ENCODE results near the gene LRP8. TPM values are rescaled to one million over a fixed set of nuclear protein-coding genes. Genes with fewer than 3 reads are reported as not detected.

LRP8 gene
- total RNA-seq, 1 experiment from 2014 or later = 54.4 TPM

DNA sequence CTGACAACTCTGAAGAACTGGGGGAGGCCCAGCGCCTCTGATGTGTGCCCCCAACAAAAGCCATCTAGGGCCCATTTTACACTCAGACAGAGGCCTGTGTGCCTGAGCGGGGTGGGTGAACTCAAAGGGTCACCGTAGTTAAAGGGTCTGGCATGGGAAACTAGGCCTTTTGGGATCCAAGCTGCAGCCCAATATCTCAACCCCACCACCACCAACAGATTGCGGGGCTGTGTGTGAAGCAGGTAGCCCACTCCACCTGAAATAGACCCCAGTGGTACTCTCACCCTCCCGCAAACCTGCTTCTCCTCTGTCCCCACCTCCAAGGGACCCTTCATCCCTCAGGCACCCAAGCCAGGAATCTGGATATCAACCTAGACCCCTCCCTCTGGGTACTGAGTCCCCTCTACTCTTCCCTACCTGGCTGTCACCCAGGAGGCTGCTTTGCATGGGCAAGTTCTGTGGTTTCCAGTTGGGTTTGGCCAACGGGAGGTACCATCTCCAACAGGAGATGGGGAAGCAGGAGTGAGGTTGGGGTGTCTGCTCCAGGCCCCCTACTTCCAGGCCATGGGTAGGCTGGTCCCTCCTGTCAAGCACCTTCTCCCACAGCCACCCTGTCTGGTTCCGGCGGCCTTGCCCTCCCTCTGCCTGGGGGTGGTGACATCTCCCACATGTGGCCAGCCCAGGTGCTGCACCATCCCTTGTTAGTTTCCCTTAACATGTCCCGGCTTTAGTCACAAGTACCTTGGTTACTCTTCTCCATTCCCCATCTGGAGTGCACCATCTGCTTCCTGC is 35.2 kb upstream of the LRP8 start:
- no peak for ATAC-seq
- POLR2A ChIA-PET (ENCODE audit: unreplicated experiment) = no interaction called here
- Histone ChIP-seq H2AFZ (ENCODE audit: low read length) (no peak overlapping the region), H3K4me3 (ENCODE audit: low read length) (no peak overlapping the region), H3F3A (ENCODE audit: low read length, unreplicated experiment) (no peaks in the 10 kb centered on the region), H3K4me2 (ENCODE audit: low read length) (no peak overlapping the region), H3K9me2 (replicated peaks; ENCODE audit: low read length) (no peaks in the 10 kb centered on the region), H3K27me3 (ENCODE audit: low read length) (no peaks in the 10 kb centered on the region), H4K20me1 (ENCODE audit: low read length) (no peaks in the 10 kb centered on the region), H3K36me3 (ENCODE audit: low read depth, low read length) (no peaks in the 10 kb centered on the region), H3K9me3 (ENCODE audit: low read length) (0 out of 2 replicates have a peak, but pooled peaks cover 3% of the 10 kb centered on the region), H3K9ac (ENCODE audit: low read length) (no peak overlapping the region), H3K4me1 (ENCODE audit: insufficient read depth, low read length) (no peaks in the 10 kb centered on the region), H3K27ac (ENCODE audit: low read length) (no peak overlapping the region), H3K79me2 (ENCODE audit: low read length) (no peaks in the 10 kb centered on the region)
- DNase-seq = no peak
- BruUV-seq (replicated peaks) = no TSS peak
- CTCF ChIA-PET = no interaction called here
- intact Hi-C loops (cut with micrococcal nuclease) = no loop called here
- TF ChIP-seq, protein P1, sequence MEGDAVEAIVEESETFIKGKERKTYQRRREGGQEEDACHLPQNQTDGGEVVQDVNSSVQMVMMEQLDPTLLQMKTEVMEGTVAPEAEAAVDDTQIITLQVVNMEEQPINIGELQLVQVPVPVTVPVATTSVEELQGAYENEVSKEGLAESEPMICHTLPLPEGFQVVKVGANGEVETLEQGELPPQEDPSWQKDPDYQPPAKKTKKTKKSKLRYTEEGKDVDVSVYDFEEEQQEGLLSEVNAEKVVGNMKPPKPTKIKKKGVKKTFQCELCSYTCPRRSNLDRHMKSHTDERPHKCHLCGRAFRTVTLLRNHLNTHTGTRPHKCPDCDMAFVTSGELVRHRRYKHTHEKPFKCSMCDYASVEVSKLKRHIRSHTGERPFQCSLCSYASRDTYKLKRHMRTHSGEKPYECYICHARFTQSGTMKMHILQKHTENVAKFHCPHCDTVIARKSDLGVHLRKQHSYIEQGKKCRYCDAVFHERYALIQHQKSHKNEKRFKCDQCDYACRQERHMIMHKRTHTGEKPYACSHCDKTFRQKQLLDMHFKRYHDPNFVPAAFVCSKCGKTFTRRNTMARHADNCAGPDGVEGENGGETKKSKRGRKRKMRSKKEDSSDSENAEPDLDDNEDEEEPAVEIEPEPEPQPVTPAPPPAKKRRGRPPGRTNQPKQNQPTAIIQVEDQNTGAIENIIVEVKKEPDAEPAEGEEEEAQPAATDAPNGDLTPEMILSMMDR (conservative IDR thresholded peaks at IDR 0.05; ENCODE audit: low read depth, low read length) = no peak

DNA sequence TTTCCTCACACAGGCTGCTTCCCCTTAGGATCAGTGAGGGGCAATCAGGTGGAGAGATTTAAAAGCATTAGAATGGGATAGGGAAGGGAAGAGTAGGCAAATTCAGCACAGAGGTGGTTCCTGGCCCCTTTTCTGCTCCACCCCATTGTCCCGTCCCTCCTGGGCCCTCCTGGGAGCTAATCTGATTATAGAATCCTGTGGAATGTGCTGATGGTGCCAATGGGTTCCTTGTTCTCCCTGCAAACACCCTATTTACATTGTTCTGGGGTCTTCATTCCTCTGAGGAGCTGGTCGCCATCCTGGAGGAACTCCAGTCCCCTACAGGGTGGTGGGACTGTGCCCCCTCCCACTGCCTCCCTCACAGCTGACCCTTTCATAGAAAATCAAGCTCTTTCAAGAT is 34.4 kb upstream of the LRP8 start:
- no TSS peak for BruUV-seq (replicated peaks)
- H3K9ac ChIP-seq (ENCODE audit: low read length) = no peak overlapping the region

GRCh38 chr1:53361541-53361961 is 33.7 kb upstream of the LRP8 start:
- H3K27me3 ChIP-seq (ENCODE audit: low read length) = no peaks in the 10 kb centered on the region
- BruUV-seq (replicated peaks) = no TSS peak
- no peaks in the 10 kb centered on the region for H4K20me1 ChIP-seq (ENCODE audit: low read length)
- no peak overlapping the region for H3K4me2 ChIP-seq (ENCODE audit: low read length)
- 0 out of 2 replicates have a peak, but pooled peaks cover 4% of the 10 kb centered on the region for H3K9me3 ChIP-seq (ENCODE audit: low read length)
- ChIA-PET CTCF (no interaction called here), POLR2A (ENCODE audit: unreplicated experiment) (no interaction called here)
- H3K79me2 ChIP-seq (ENCODE audit: low read length) = no peaks in the 10 kb centered on the region
- H2AFZ ChIP-seq (ENCODE audit: low read length) = no peak overlapping the region
- H3F3A ChIP-seq (ENCODE audit: low read length, unreplicated experiment) = no peaks in the 10 kb centered on the region
- no peak overlapping the region for H3K9ac ChIP-seq (ENCODE audit: low read length)
- no peak for ATAC-seq
- DNase-seq = no peak
- no peak overlapping the region for H3K4me3 ChIP-seq (ENCODE audit: low read length)
- H3K9me2 ChIP-seq (replicated peaks; ENCODE audit: low read length) = no peaks in the 10 kb centered on the region
- H3K36me3 ChIP-seq (ENCODE audit: low read depth, low read length) = no peaks in the 10 kb centered on the region
- H3K27ac ChIP-seq (ENCODE audit: low read length) = no peak overlapping the region
- intact Hi-C loops (cut with micrococcal nuclease) = no loop called here
- no peaks in the 10 kb centered on the region for H3K4me1 ChIP-seq (ENCODE audit: insufficient read depth, low read length)
- TF ChIP-seq EZH2phosphoT487 (IDR thresholded peaks at IDR 0.05; ENCODE audit: borderline replicate concordance, low read length) = no peak
- TF ChIP-seq, protein P1 (conservative IDR thresholded peaks at IDR 0.05; ENCODE audit: low read depth, low read length) = no peak
- TF ChIP-seq EZH2 (IDR thresholded peaks at IDR 0.05; ENCODE audit: low read length, unreplicated experiment) = no peak

More for the DNA sequence above, 34.4 kb upstream of the LRP8 start:
- Histone ChIP-seq H2AFZ (ENCODE audit: low read length) (no peak overlapping the region), H3K4me2 (ENCODE audit: low read length) (no peak overlapping the region), H3K9me2 (replicated peaks; ENCODE audit: low read length) (no peaks in the 10 kb centered on the region), H3K36me3 (ENCODE audit: low read depth, low read length) (no peaks in the 10 kb centered on the region), H3K27me3 (ENCODE audit: low read length) (no peaks in the 10 kb centered on the region), H3K4me1 (ENCODE audit: insufficient read depth, low read length) (no peaks in the 10 kb centered on the region), H3K79me2 (ENCODE audit: low read length) (no peaks in the 10 kb centered on the region), H3K4me3 (ENCODE audit: low read length) (no peak overlapping the region), H3K27ac (ENCODE audit: low read length) (no peak overlapping the region), H4K20me1 (ENCODE audit: low read length) (no peaks in the 10 kb centered on the region), H3K9me3 (ENCODE audit: low read length) (0 out of 2 replicates have a peak, but pooled peaks cover 4% of the 10 kb centered on the region), H3F3A (ENCODE audit: low read length, unreplicated experiment) (no peaks in the 10 kb centered on the region)
- ChIA-PET CTCF (no interaction called here), POLR2A (ENCODE audit: unreplicated experiment) (no interaction called here)
- intact Hi-C loops (cut with micrococcal nuclease) = no loop called here
- ATAC-seq = no peak
- DNase-seq = no peak
- TF ChIP-seq EZH2 (IDR thresholded peaks at IDR 0.05; ENCODE audit: low read length, unreplicated experiment) (no peak), EZH2phosphoT487 (IDR thresholded peaks at IDR 0.05; ENCODE audit: borderline replicate concordance, low read length) (no peak)
- TF ChIP-seq, protein P1 (conservative IDR thresholded peaks at IDR 0.05; ENCODE audit: low read depth, low read length) = no peak

Measured in PC-3 (cell line).